ENCODE measurements around the gene NKD2.

DNA sequence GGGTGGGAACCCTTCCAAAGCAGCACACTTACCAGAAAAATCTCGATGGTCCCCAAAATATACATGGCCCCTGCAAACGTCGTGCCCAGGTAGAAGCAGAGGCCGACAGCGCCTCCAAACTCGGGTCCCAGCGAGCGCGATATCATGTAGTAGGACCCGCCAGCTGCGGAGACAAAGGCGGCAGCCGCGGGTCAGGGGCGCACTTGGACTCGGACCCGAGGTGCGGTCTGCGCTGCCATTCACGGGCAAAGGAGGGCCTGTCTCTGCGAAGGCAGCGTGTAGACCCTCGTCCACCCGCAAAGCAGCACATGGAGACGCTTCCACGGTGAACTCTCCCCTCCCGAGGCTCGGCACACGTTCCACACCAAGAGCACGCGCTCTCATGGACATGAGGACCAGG, 78.3 kb downstream of the NKD2 start:
- TF ChIP-seq, protein P1, sequence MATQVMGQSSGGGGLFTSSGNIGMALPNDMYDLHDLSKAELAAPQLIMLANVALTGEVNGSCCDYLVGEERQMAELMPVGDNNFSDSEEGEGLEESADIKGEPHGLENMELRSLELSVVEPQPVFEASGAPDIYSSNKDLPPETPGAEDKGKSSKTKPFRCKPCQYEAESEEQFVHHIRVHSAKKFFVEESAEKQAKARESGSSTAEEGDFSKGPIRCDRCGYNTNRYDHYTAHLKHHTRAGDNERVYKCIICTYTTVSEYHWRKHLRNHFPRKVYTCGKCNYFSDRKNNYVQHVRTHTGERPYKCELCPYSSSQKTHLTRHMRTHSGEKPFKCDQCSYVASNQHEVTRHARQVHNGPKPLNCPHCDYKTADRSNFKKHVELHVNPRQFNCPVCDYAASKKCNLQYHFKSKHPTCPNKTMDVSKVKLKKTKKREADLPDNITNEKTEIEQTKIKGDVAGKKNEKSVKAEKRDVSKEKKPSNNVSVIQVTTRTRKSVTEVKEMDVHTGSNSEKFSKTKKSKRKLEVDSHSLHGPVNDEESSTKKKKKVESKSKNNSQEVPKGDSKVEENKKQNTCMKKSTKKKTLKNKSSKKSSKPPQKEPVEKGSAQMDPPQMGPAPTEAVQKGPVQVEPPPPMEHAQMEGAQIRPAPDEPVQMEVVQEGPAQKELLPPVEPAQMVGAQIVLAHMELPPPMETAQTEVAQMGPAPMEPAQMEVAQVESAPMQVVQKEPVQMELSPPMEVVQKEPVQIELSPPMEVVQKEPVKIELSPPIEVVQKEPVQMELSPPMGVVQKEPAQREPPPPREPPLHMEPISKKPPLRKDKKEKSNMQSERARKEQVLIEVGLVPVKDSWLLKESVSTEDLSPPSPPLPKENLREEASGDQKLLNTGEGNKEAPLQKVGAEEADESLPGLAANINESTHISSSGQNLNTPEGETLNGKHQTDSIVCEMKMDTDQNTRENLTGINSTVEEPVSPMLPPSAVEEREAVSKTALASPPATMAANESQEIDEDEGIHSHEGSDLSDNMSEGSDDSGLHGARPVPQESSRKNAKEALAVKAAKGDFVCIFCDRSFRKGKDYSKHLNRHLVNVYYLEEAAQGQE (IDR thresholded peaks at IDR 0.05; ENCODE audit: insufficient read depth in 1 of 2, low read depth in 2 of 2, low read length in 2 of 2) = no peak
- no peak for TF ChIP-seq POLR2AphosphoS5 (IDR thresholded peaks at IDR 0.05; ENCODE audit: low read depth, low read length)
- no peak for TF ChIP-seq TAF1 (IDR thresholded peaks at IDR 0.05; ENCODE audit: borderline replicate concordance, insufficient read depth, low read length)
- no peak for TF ChIP-seq SIN3A (IDR thresholded peaks at IDR 0.05; ENCODE audit: borderline replicate concordance, insufficient read depth, low read length)

All from PFSK-1 (cell line).